HG03097 (cell line): ENCODE results near the gene SCAPER.
"Not testable (repeated sequence)": the region's sequence is repeated elsewhere in the genome, so short reads cannot be mapped to it uniquely, and the experiment has no call there.

Experiments
- ATAC-seq: cut with Tn5 transposase; IDR thresholded peaks from one replicate; pipeline ENCODE4 v1.9.1; 2021; ENCODE audit not compliant: unreplicated experiment, low FRiP score

Gene SCAPER

GRCh38 chr15:76687592-76687991, 217.5 kb downstream of the SCAPER start:
- not testable (repeated sequence) for ATAC-seq

GRCh38 chr15:76684002-76684401, 221.1 kb downstream of the SCAPER start:
- no peak for ATAC-seq

- no peak for ATAC-seq
Measured at GRCh38 chr15:76682833-76683232, 222.3 kb downstream of the SCAPER start.

- no peak for ATAC-seq
Measured at GRCh38 chr15:76682259-76682658, 222.9 kb downstream of the SCAPER start.

DNA sequence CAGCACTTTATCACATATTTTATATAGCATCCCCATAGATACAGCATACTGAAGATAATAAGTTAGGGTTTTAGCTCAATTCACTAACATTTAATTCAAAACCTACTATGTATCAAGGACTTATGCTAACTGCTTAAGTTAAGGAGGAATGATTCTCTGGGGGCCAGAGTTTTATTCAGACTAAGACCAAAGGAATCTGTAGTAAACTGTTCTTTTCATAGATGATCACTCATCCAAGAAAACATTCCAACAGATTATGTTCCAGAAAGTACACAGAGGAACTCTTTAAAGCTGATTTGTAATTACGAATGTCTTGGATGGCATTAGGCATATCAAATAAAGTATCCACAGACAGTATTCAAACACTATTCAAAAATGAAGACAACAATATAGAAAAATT, 226.4 kb downstream of the SCAPER start:
- no peak for ATAC-seq

DNA sequence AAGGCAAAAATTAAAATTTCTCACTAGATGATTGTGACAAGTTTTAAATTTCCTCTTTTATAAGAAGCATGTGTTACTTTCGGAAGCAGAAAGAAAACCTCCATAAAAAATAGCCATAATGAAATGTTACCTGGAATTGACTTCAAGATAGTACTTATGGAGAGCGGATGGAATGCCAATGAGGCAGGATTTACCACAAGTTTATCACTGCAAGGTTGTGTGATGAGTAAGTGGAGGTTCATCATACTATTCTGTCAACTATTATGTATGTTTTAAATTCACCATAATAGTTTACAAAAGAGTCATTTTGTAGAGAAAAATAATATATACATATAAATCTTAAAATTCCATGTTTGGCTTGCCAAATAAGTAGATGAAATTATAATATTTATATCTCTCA, 230.3 kb downstream of the SCAPER start:
- ATAC-seq: no peak

- no peak for ATAC-seq
Measured at GRCh38 chr15:76669521-76670207, 235.5 kb downstream of the SCAPER start.

- no peak for ATAC-seq
Measured at GRCh38 chr15:76668900-76669299, 236.2 kb downstream of the SCAPER start.

GRCh38 chr15:76667943-76668715, 237.0 kb downstream of the SCAPER start:
- no peak for ATAC-seq

DNA sequence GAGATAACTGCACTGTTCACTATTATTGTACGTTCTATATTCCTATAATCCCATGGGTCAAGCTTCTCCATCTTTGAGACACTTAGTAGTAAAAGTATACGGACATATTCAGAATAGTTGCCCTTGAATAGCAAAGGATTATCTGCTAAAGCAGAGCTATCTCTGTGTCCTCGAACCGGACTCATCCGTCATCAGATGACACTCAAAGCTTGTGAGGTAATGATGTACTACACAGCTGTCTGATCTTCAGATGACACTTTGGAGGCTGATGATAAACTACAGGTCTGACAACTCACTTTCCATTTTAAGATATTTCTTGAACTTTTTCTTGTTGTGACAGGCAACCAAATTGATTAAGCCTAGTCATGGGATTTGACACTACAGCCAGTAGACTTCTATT, 240.2 kb downstream of the SCAPER start:
- ATAC-seq: no peak

DNA sequence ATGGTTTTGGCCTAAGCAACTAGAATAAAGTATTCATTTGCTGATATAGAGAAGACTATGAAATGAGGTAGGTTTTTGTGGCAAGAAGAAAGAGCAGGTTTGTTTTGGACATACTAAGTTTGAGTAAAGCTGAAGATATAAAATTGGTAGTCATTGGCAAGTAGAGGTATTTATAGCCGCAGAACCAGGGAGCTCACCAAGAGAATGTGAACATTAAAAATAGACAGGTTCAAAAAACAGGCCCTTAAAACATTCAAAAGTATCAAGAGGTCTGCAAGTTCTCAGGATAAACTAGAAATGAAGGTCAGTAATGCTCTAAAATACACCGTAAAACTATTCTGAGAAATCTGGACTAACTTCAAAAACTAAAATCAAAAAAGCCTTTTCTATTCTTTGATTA, 240.7 kb downstream of the SCAPER start:
- no peak for ATAC-seq

GRCh38 chr15:76663529-76663928, 241.6 kb downstream of the SCAPER start:
- ATAC-seq: no peak

DNA sequence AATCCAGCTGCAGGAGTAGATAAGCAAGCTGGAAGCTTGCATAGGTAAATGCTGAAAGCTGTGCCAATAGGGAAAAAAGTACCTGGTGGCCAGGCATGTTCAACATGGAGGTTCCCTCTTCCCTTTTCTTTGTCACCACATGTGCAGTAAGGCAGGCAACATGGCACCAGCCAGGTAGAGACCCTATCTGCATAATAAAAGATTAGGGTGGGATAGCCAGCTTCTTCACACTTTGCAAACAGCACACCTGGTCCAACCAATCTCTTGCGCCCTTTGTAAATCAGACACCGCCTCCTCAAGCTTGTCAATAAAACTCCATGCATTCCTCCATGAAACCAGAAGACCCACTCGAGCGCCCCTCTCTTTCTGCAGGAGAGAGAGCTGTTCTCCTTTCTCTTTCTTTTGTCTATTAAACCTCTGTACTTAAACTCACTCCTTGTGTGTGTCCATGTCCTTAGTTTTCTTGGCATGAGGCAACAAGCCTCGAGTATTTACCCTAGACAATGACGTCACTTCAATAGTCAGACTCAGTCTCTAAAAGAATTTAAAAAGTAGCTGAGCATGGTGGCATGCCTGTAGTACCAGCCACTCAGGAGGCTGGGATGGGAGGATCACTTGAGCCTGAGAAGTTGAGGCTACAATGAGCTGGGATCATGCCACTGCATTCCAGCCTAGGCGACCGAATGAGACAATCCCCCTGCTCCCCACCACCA, 256.3 kb downstream of the SCAPER start:
- ATAC-seq: no peak

DNA sequence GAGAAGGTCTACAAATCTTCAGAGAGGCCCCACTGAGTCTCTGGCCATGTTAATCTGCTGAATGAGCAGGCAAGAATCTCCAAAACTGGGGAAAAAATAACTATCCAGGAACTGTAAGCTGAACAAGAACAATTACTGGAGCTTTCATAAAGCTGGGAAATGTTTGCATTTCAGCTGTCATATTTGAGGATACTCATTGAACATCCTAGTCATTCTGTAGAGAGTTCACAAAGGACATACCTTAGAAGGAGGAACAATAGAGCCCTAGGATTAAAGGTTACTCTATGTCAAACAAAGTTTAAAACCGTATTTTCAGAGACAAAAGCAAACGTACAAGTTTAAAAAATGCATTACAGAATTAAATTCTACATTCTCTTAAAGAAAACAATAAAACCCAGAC, 257.5 kb downstream of the SCAPER start:
- no peak for ATAC-seq

GRCh38 chr15:76644646-76645045, 260.5 kb downstream of the SCAPER start:
- no peak for ATAC-seq

- ATAC-seq: no peak
Measured at GRCh38 chr15:76642671-76643070, 262.5 kb downstream of the SCAPER start.

DNA sequence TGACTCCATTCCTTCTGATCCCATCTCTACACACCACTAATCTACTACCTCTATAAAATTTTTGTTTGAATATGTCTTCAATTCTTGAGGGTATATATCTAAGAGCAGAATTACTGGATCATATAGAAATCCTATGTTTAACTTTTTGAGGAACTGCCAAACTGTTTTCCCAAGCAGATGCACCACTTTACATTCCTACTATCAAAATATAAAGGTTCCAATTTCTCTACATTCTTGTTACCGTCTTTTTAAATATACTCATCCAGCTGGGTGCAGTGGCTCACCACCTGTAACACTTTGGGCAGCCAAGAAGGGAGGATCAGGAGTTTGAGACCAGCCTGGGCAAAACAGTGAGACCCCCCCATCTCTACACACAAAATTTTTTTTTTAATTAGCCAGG, 268.0 kb downstream of the SCAPER start:
- ATAC-seq: no peak

GRCh38 chr15:76636059-76636458, 269.1 kb downstream of the SCAPER start:
- no peak for ATAC-seq

GRCh38 chr15:76626611-76627010, 278.5 kb downstream of the SCAPER start:
- ATAC-seq: no peak

DNA sequence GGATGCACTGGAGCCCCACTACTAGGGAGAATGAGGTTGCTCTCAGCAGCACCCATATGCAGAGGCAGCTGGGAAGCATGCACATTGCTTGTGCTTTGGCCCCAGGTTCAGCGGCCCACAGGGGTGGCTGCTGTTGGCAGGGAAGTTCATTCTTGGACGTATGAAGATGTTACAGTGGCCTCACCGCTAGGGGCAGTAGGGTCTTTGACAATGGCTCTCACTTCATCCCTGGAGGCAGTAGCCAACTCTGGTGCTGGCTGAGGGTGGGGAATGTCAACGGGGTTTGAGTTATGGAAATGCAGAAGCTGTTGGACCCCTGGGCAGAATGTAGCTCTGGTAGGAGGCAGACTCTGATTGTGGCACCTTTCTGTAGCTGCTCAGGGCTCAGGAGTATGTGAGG, 279.9 kb downstream of the SCAPER start:
- ATAC-seq: no peak

GRCh38 chr15:76614725-76615124, 290.4 kb downstream of the SCAPER start:
- ATAC-seq: no peak
